Mesothelial cell of epicardium (in vitro differentiated cells): ENCODE measurements around the gene GMDS. TPM values are rescaled to one million over a fixed set of nuclear protein-coding genes. Genes with fewer than 3 reads are reported as not detected.

Experiments
- DNase-seq, 2 experiments: peaks; one replicate each; pipeline ENCODE4 v3.0.0; 2021; ENCODE audit warnings: low spot score in 2 of 2; ENCODE audit not compliant: unreplicated experiment in 2 of 2
- H3K27ac Mint-ChIP-seq: 2 replicates; pipeline ENCODE4 v1.8.0; 2021; ENCODE audit warnings: mixed read lengths
- H3K27me3 Mint-ChIP-seq: 2 replicates; pipeline ENCODE4 v1.8.0; 2021; ENCODE audit warnings: low read depth, mixed read lengths
- H3K36me3 Mint-ChIP-seq: 2 replicates; pipeline ENCODE4 v1.8.0; 2021; ENCODE audit warnings: mixed read lengths
- H3K4me1 Mint-ChIP-seq: 2 replicates; pipeline ENCODE4 v1.8.0; 2021; ENCODE audit warnings: mixed read lengths
- H3K4me3 Mint-ChIP-seq: 2 replicates; pipeline ENCODE4 v1.8.0; 2021; ENCODE audit warnings: mild to moderate bottlenecking, moderate library complexity, mixed read lengths
- H3K9me3 Mint-ChIP-seq: 2 replicates; pipeline ENCODE4 v1.8.0; 2021; ENCODE audit warnings: mixed read lengths
- total RNA-seq: library from RNA; stranded (reverse); gene quantifications from 3 replicates; pipeline ENCODE4 v1.2.1, GENCODE V29; 2021
- TF ChIP-seq, protein P1 (sequence below): fragments of 200-600 bp; sonication (generic); IDR thresholded peaks from one replicate; pipeline ENCODE4 v1.5.0; 2021; ENCODE audit warnings: antibody characterized with exemption; ENCODE audit not compliant: unreplicated experiment

Gene GMDS
- total RNA-seq, 1 donor from 2014 or later = 39.9 TPM

DNA sequence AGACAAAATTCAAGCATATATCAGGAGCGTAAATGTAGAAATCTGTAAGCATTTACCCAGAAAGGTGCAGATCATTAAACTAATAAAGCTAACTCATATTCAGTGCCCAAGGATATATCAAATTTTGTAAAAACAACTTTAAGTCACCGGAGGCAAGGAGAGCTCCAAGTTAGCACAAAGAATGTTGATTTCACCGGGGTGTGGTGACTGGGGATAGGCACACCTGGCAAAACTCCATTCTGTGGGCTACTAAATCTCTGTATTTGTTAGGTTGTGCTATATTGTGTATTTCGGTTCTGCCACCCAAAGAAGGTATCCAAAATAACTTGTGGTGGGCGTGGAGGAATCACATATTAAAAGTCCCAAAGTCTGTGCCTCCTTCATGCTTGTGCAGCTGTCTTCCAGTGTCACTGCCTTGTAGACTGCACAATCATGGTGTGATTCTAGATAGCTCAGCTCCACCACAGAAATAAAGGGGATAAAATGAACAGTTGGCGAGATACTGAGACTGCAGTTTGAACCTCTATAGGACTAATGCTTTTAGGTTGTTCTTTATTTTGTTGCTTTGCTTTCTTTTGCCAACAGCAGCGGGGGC is 111.6 kb downstream of the GMDS start:
- no peaks in the 10 kb centered on the region for H3K27me3 Mint-ChIP-seq
- no peak overlapping the region for H3K27ac Mint-ChIP-seq
- no peak overlapping the region for H3K4me3 Mint-ChIP-seq
- TF ChIP-seq, protein P1, sequence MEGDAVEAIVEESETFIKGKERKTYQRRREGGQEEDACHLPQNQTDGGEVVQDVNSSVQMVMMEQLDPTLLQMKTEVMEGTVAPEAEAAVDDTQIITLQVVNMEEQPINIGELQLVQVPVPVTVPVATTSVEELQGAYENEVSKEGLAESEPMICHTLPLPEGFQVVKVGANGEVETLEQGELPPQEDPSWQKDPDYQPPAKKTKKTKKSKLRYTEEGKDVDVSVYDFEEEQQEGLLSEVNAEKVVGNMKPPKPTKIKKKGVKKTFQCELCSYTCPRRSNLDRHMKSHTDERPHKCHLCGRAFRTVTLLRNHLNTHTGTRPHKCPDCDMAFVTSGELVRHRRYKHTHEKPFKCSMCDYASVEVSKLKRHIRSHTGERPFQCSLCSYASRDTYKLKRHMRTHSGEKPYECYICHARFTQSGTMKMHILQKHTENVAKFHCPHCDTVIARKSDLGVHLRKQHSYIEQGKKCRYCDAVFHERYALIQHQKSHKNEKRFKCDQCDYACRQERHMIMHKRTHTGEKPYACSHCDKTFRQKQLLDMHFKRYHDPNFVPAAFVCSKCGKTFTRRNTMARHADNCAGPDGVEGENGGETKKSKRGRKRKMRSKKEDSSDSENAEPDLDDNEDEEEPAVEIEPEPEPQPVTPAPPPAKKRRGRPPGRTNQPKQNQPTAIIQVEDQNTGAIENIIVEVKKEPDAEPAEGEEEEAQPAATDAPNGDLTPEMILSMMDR = no peak
- H3K9me3 Mint-ChIP-seq = no peaks in the 10 kb centered on the region
- H3K4me1 Mint-ChIP-seq = peaks cover 33% of the 10 kb centered on the region
- no peaks in the 10 kb centered on the region for H3K36me3 Mint-ChIP-seq
- no peak for DNase-seq

GRCh38 chr6:2132916-2133315 is 112.5 kb downstream of the GMDS start:
- no peaks in the 10 kb centered on the region for H3K27me3 Mint-ChIP-seq
- no peaks in the 10 kb centered on the region for H3K9me3 Mint-ChIP-seq
- H3K4me1 Mint-ChIP-seq = peaks cover 33% of the 10 kb centered on the region
- no peaks in the 10 kb centered on the region for H3K36me3 Mint-ChIP-seq
- TF ChIP-seq, protein P1 = no peak
- DNase-seq = no peak
- peak overlapping the region; percentile 55 for H3K27ac Mint-ChIP-seq
- no peak overlapping the region for H3K4me3 Mint-ChIP-seq

- Mint-ChIP-seq H3K9me3 (no peaks in the 10 kb centered on the region), H3K36me3 (no peaks in the 10 kb centered on the region), H3K4me1 (peaks cover 33% of the 10 kb centered on the region), H3K27me3 (no peaks in the 10 kb centered on the region), H3K27ac (no peak overlapping the region), H3K4me3 (no peak overlapping the region)
- TF ChIP-seq, protein P1 = no peak
- DNase-seq = no peak
These were observed 113.0 kb downstream of the GMDS start for GRCh38 chr6:2132416-2132815.

DNA sequence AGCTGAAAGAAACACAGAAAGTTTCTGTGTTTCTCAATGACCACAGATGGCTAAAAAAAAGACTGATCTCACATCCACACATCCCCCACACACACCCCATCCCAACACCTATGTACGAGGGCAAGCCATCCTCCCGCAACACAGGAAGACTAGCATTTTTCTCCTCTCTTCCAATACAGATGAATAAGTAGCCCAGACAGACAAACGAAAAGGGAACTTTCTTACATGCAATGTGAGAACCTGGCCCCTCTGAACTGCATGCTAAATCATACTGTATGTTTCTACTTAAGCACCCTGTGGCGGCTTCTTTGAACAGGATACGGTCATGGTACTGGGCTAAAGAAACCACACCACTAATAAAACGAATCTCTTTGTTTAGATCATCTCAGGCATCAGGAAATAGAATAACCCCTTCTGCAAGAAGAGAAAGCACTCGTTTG is 116.2 kb downstream of the GMDS start:
- peaks cover 29% of the 10 kb centered on the region for H3K4me1 Mint-ChIP-seq
- TF ChIP-seq, protein P1 = no peak
- no peak overlapping the region for H3K4me3 Mint-ChIP-seq
- H3K27ac Mint-ChIP-seq = no peak overlapping the region
- H3K9me3 Mint-ChIP-seq = no peaks in the 10 kb centered on the region
- H3K27me3 Mint-ChIP-seq = no peaks in the 10 kb centered on the region
- no peak for DNase-seq
- no peaks in the 10 kb centered on the region for H3K36me3 Mint-ChIP-seq

- peaks cover 12% of the 10 kb centered on the region for H3K4me1 Mint-ChIP-seq
- DNase-seq = no peak
- TF ChIP-seq, protein P1 = no peak
- no peak overlapping the region for H3K27ac Mint-ChIP-seq
- no peaks in the 10 kb centered on the region for H3K9me3 Mint-ChIP-seq
- H3K36me3 Mint-ChIP-seq = no peaks in the 10 kb centered on the region
- H3K27me3 Mint-ChIP-seq = no peaks in the 10 kb centered on the region
- no peak overlapping the region for H3K4me3 Mint-ChIP-seq
These were observed 117.9 kb downstream of the GMDS start for GRCh38 chr6:2127484-2127911.
